GM12892 (cell line): ENCODE results near the gene NPTXR.

Experiments used
- DNase-seq: peaks from one replicate; pipeline ENCODE4 v3.0.0; 2011; ENCODE audit not compliant: insufficient read length
- FAIRE-seq: peaks from 2 replicates; lab custom pipeline; 2011; peaks lifted over from hg19 to GRCh38; lab: Jason Lieb, UNC
- POLR2A ChIP-seq: IDR thresholded peaks from 2 replicates; pipeline ENCODE4 v1.6.1; 2011; ENCODE audit warnings: low read depth, low read length, control low read depth
- POLR2AphosphoS5 ChIP-seq: IDR thresholded peaks from 2 replicates; pipeline ENCODE4 v1.6.1; 2011; ENCODE audit warnings: low read depth, low read length, control low read depth
- TAF1 ChIP-seq: IDR thresholded peaks from 2 replicates; pipeline ENCODE4 v1.6.1; 2011; ENCODE audit warnings: low read depth, mild to moderate bottlenecking, control low read depth, low read length, borderline replicate concordance

The NPTXR gene

GRCh38 chr22:38867471-38868285 lies 23.9 kb upstream of the NPTXR start:
- FAIRE-seq: no peak
- no peak for DNase-seq
- no peak; the same call in 1 of the 2 replicates for TF ChIP-seq POLR2A
- TF ChIP-seq POLR2AphosphoS5: 0 out of 2 replicates have a peak, but pooled peaks have one; percentile 29

GRCh38 chr22:38867124-38867455 lies 23.3 kb upstream of the NPTXR start:
- TF ChIP-seq POLR2AphosphoS5 (no peak), TAF1 (no peak), POLR2A (no peak)
- no peak for FAIRE-seq
- no peak for DNase-seq

GRCh38 chr22:38866399-38867123 lies 22.7 kb upstream of the NPTXR start:
- no peak for FAIRE-seq
- no peak for TF ChIP-seq POLR2AphosphoS5
- no peak for TF ChIP-seq POLR2A
- TF ChIP-seq TAF1: no peak
- no peak for DNase-seq

GRCh38 chr22:38866024-38866398 lies 22.2 kb upstream of the NPTXR start:
- FAIRE-seq (no peak), DNase-seq (no peak)
- TF ChIP-seq POLR2A: peak; percentile 35; the same call in 1 of the 2 replicates
- TF ChIP-seq TAF1: no peak

GRCh38 chr22:38865201-38866023 lies 21.6 kb upstream of the NPTXR start:
- FAIRE-seq (no peak), DNase-seq (no peak)
- TF ChIP-seq TAF1 (no peak), POLR2AphosphoS5 (no peak; the same call in 1 of the 2 replicates), POLR2A (no peak; the same call in 1 of the 2 replicates)

GRCh38 chr22:38864361-38865191 lies 20.7 kb upstream of the NPTXR start:
- DNase-seq: no peak
- FAIRE-seq: no peak
- TF ChIP-seq POLR2A: peak; percentile 43; the same call in 1 of the 2 replicates
- no peak for TF ChIP-seq TAF1
- peak; percentile 33; the same call in 1 of the 2 replicates for TF ChIP-seq POLR2AphosphoS5

GRCh38 chr22:38863531-38864131 lies 19.8 kb upstream of the NPTXR start:
- FAIRE-seq (no peak), DNase-seq (no peak)
- no peak for TF ChIP-seq TAF1
- TF ChIP-seq POLR2AphosphoS5: no peak
- peak; percentile 55; the same call in 1 of the 2 replicates for TF ChIP-seq POLR2A

GRCh38 chr22:38862375-38863329 lies 18.8 kb upstream of the NPTXR start:
- no peak for TF ChIP-seq POLR2A
- TF ChIP-seq POLR2AphosphoS5: 0 out of 2 replicates have a peak, but pooled peaks have one; percentile 16
- FAIRE-seq: no peak
- DNase-seq: no peak

GRCh38 chr22:38861927-38862326 lies 18.1 kb upstream of the NPTXR start:
- no peak for FAIRE-seq
- DNase-seq: no peak
- TF ChIP-seq TAF1: no peak
- no peak for TF ChIP-seq POLR2A
- TF ChIP-seq POLR2AphosphoS5: no peak
